ENCODE data around the gene GGT1.
"Not testable (repeated sequence)": the region's sequence is repeated elsewhere in the genome, so short reads cannot be mapped to it uniquely, and the experiment has no call there.

DNA sequence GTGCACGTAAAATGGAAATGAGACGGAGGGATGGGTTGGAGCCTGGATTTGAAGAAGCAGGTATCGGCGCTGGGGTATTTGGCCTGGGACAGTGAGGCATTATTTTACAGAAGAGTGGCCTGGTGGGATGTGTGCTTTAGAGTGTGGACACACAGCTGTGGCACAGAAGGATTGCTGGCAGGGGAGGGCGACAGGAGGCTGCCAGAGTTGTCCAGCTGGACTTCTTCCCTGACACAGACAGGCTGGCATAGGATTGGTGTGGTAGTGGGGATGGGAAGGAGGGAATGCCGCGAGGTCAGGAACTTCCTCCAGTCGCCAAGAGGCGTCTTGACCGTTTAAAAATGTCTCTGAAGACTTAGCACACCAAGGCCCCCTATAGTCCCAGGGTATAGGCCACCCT lies 64.9 kb downstream of the GGT1 start:
- TF ChIP-seq CTCF (conservative IDR thresholded peaks at IDR 0.05; ENCODE audit: low read depth in 2 of 2); EZH2phosphoT487 (IDR thresholded peaks at IDR 0.05; ENCODE audit: unreplicated experiment); EZH2 (IDR thresholded peaks at IDR 0.05; ENCODE audit: low read depth, unreplicated experiment); POLR2AphosphoS5 (IDR thresholded peaks at IDR 0.05; ENCODE audit: low read depth); JUNB (IDR thresholded peaks at IDR 0.05; ENCODE audit: unreplicated experiment); ZNF114 (CRISPR knock-in tag; IDR thresholded peaks at IDR 0.05); NANOG (IDR thresholded peaks at IDR 0.05; ENCODE audit: borderline replicate concordance): not testable (repeated sequence)
- TF ChIP-seq, protein P1, sequence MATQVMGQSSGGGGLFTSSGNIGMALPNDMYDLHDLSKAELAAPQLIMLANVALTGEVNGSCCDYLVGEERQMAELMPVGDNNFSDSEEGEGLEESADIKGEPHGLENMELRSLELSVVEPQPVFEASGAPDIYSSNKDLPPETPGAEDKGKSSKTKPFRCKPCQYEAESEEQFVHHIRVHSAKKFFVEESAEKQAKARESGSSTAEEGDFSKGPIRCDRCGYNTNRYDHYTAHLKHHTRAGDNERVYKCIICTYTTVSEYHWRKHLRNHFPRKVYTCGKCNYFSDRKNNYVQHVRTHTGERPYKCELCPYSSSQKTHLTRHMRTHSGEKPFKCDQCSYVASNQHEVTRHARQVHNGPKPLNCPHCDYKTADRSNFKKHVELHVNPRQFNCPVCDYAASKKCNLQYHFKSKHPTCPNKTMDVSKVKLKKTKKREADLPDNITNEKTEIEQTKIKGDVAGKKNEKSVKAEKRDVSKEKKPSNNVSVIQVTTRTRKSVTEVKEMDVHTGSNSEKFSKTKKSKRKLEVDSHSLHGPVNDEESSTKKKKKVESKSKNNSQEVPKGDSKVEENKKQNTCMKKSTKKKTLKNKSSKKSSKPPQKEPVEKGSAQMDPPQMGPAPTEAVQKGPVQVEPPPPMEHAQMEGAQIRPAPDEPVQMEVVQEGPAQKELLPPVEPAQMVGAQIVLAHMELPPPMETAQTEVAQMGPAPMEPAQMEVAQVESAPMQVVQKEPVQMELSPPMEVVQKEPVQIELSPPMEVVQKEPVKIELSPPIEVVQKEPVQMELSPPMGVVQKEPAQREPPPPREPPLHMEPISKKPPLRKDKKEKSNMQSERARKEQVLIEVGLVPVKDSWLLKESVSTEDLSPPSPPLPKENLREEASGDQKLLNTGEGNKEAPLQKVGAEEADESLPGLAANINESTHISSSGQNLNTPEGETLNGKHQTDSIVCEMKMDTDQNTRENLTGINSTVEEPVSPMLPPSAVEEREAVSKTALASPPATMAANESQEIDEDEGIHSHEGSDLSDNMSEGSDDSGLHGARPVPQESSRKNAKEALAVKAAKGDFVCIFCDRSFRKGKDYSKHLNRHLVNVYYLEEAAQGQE (IDR thresholded peaks at IDR 0.05; ENCODE audit: unreplicated experiment), result not testable (repeated sequence)
